Anterior cingulate cortex (tissue), 58 donors: ENCODE measurements around the gene ADAMTS19.

ENCODE experiments used
- DNase-seq, 58 donors: peaks; one replicate each; lab custom pipeline; 2025; lab: John Stamatoyannopoulos, UW

The ADAMTS19 gene

DNA sequence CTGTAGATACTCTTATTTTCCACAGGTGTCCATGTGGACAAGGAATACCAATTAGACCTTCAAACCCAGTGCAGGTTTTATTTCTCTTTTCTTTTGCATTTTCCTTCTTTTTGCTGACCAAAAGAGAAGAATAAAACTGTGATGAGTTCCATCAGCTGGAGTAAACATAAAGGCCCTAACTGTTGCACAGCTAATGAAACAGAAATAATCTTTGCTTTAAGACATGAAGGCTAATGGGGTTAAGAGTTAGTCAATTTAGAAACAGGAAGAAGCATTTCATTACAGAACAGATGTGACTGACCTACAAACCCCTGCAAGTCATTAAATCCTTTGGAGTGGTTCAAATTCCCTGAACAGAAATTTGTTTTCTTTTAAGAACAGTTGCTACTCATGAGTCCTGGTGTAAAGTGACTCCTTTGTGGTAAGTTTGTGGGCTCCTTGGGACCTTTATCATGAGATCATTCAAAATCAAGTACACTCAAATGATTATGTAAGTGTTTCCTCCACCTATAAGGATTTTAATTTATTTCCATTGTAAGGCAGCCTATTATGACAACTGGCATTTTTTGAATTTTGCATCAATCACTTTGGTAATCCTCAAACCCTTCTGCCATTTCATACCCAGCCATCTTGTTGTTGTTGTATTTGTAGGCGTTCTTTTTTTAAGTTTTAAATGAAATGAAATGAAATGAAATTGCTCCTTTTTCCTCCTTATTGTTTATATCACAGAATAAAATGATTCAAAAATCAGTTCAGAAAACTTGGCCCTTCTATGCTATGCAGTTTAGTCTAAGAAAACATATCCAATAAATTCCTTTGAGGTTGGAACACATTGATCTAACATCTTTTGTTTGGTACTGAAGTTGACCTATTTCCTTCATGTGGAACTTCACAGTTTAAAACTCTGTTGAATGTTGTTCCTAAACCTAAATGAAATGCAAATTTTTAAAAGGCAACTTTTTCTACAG, 289.1 kb downstream of the ADAMTS19 start:
- no peak for DNase-seq

- DNase-seq = no peak
Observed at GRCh38 chr5:129760636-129761325, 300.7 kb downstream of the ADAMTS19 start.

- DNase-seq = no peak
Observed at GRCh38 chr5:129763651-129764050, 303.6 kb downstream of the ADAMTS19 start.

- DNase-seq = no peak
Observed at GRCh38 chr5:129766798-129767197, 306.7 kb downstream of the ADAMTS19 start.

GRCh38 chr5:129767927-129768380, 307.9 kb downstream of the ADAMTS19 start:
- DNase-seq = peak in 53 of 58 donors; percentile 1 to 87 (median 47)

- DNase-seq = no peak
Observed at GRCh38 chr5:129768735-129769134, 308.6 kb downstream of the ADAMTS19 start.

- no peak for DNase-seq
Observed at GRCh38 chr5:129770024-129770820, 310.1 kb downstream of the ADAMTS19 start.

- peak in 51 of 58 donors; percentile 1 to 73 (median 29) for DNase-seq
Observed at GRCh38 chr5:129771058-129771838, 311.1 kb downstream of the ADAMTS19 start.

DNA sequence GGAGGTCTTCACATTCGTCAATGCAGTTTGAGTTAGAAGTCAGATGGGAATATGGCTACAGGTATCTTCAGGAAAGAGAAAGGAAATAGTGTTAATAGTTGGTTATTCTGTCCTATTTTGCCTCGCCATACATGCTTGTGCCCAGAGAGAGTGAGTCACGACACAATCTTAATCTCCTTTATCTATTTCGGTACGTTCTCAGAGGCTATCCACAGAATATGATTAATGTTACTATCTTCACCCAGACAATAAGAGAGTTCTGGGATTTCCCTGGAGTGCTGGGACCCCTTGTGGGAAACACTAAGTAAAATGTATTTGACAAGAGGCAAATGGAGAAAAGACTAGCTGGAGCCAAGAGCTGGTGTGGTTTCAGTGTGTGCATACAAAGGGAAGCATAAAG, 313.3 kb downstream of the ADAMTS19 start:
- no peak for DNase-seq

GRCh38 chr5:129781594-129781993, 321.5 kb downstream of the ADAMTS19 start:
- no peak for DNase-seq
